SK-N-MC (cell line): ENCODE data around the gene HOXD8.

Source experiments
- DNase-seq: peaks from one replicate; pipeline ENCODE4 v3.0.0-alpha.2; 2011; ENCODE audit warnings: low read depth, low spot score
- H3K27ac ChIP-seq: fragments of 200-600 bp; sonication (generic); 2 replicates; pipeline ENCODE4 v1.5.1; 2016; ENCODE audit warnings: mixed run types
- H3K36me3 ChIP-seq: fragments of 200-600 bp; sonication (generic); 2 replicates; pipeline ENCODE4 v1.6.1; 2017; ENCODE audit warnings: antibody characterized with exemption, low read length, mixed read lengths; ENCODE audit not compliant: insufficient read depth
- H3K4me3 ChIP-seq: fragments of 200-600 bp; sonication (generic); 2 replicates; pipeline ENCODE4 v1.5.1; 2016
- H3K9ac ChIP-seq: fragments of 200-600 bp; sonication (generic); 2 replicates; pipeline ENCODE4 v1.8.0; 2017; ENCODE audit warnings: mixed run types, mixed read lengths; ENCODE audit not compliant: insufficient read length
- H3K9me3 ChIP-seq: fragments of 200-600 bp; sonication (generic); 2 replicates; pipeline ENCODE4 v1.6.1; 2017; ENCODE audit warnings: low read depth, mild to moderate bottlenecking, antibody characterized with exemption, low read length, moderate library complexity, mixed read lengths
- EZH2 ChIP-seq: fragments of 200-600 bp; sonication (generic); IDR thresholded peaks from one replicate; pipeline ENCODE4 v1.6.1; 2017; ENCODE audit warnings: antibody characterized with exemption
- FOXP2 ChIP-seq: optimal IDR thresholded peaks from 2 replicates; pipeline ENCODE3; 2011; ENCODE audit warnings: mild to moderate bottlenecking, moderate library complexity; ENCODE audit not compliant: insufficient read depth; ENCODE audit errors: extremely low read length, control extremely low read depth
- POLR2AphosphoS5 ChIP-seq: IDR thresholded peaks from 2 replicates; pipeline ENCODE4 v1.6.1; 2012; ENCODE audit warnings: mild to moderate bottlenecking, low read depth, low read length, borderline replicate concordance

HOXD8 gene

GRCh38 chr2:176160251-176160985, 30.9 kb downstream of the HOXD8 start:
- no peak for DNase-seq
- H3K36me3 ChIP-seq: peaks cover 5% of the 10 kb centered on the region; the same call in 1 of the 2 replicates
- H3K9ac ChIP-seq: no peak overlapping the region
- no peak overlapping the region for H3K27ac ChIP-seq
- TF ChIP-seq POLR2AphosphoS5 (no peak), FOXP2 (no peak), EZH2 (no peak)
- H3K9me3 ChIP-seq: no peaks in the 10 kb centered on the region
- H3K4me3 ChIP-seq: no peak overlapping the region

- Histone ChIP-seq H3K27ac (no peak overlapping the region), H3K4me3 (no peak overlapping the region), H3K36me3 (peaks cover 5% of the 10 kb centered on the region; the same call in 1 of the 2 replicates), H3K9ac (no peak overlapping the region), H3K9me3 (no peaks in the 10 kb centered on the region)
- TF ChIP-seq POLR2AphosphoS5: no peak
- no peak for TF ChIP-seq FOXP2
- TF ChIP-seq EZH2: no peak
- DNase-seq: no peak
Measured at GRCh38 chr2:176160986-176161824, 31.7 kb downstream of the HOXD8 start.

- Histone ChIP-seq H3K36me3 (peaks cover 5% of the 10 kb centered on the region; the same call in 1 of the 2 replicates), H3K9ac (no peak overlapping the region), H3K9me3 (no peaks in the 10 kb centered on the region), H3K4me3 (no peak overlapping the region), H3K27ac (no peak overlapping the region)
- DNase-seq: no peak
- TF ChIP-seq POLR2AphosphoS5 (no peak), EZH2 (no peak), FOXP2 (no peak)
Measured at GRCh38 chr2:176161825-176162626, 32.5 kb downstream of the HOXD8 start.

- Histone ChIP-seq H3K36me3 (peaks cover 5% of the 10 kb centered on the region; the same call in 1 of the 2 replicates), H3K27ac (no peak overlapping the region), H3K9me3 (no peaks in the 10 kb centered on the region), H3K4me3 (no peak overlapping the region), H3K9ac (no peak overlapping the region)
- no peak for TF ChIP-seq POLR2AphosphoS5
- TF ChIP-seq EZH2: no peak
- no peak for TF ChIP-seq FOXP2
- no peak for DNase-seq
Measured at GRCh38 chr2:176162911-176163671, 33.6 kb downstream of the HOXD8 start.

- H3K4me3 ChIP-seq: no peak overlapping the region
- H3K27ac ChIP-seq: no peak overlapping the region
- no peak for DNase-seq
- H3K9ac ChIP-seq: no peak overlapping the region
- no peaks in the 10 kb centered on the region for H3K9me3 ChIP-seq
- H3K36me3 ChIP-seq: peaks cover 5% of the 10 kb centered on the region; the same call in 1 of the 2 replicates
- TF ChIP-seq POLR2AphosphoS5 (no peak), EZH2 (no peak), FOXP2 (no peak)
Measured at GRCh38 chr2:176163672-176164056, 34.2 kb downstream of the HOXD8 start.

- DNase-seq: no peak
- Histone ChIP-seq H3K9ac (no peak overlapping the region), H3K27ac (no peak overlapping the region), H3K9me3 (no peaks in the 10 kb centered on the region), H3K36me3 (peaks cover 5% of the 10 kb centered on the region; the same call in 1 of the 2 replicates), H3K4me3 (no peak overlapping the region)
- no peak for TF ChIP-seq FOXP2
- no peak for TF ChIP-seq POLR2AphosphoS5
- TF ChIP-seq EZH2: no peak
Measured at GRCh38 chr2:176164201-176164600, 34.7 kb downstream of the HOXD8 start.

- no peak for DNase-seq
- Histone ChIP-seq H3K9me3 (no peaks in the 10 kb centered on the region), H3K9ac (no peak overlapping the region), H3K4me3 (no peak overlapping the region), H3K27ac (no peak overlapping the region), H3K36me3 (peaks cover 5% of the 10 kb centered on the region; the same call in 1 of the 2 replicates)
- TF ChIP-seq EZH2 (no peak), FOXP2 (no peak), POLR2AphosphoS5 (no peak)
Measured at GRCh38 chr2:176164611-176165369, 35.3 kb downstream of the HOXD8 start.
